Activated CD8-positive, alpha-beta memory T cell treated with anti-CD3 and anti-CD28 coated beads for 24 hours (primary cell): ENCODE data around the gene ITSN1.

Experiments
- DNase-seq: peaks from one replicate; pipeline ENCODE4 v3.0.0-alpha.2; 2020

ITSN1 gene

DNA sequence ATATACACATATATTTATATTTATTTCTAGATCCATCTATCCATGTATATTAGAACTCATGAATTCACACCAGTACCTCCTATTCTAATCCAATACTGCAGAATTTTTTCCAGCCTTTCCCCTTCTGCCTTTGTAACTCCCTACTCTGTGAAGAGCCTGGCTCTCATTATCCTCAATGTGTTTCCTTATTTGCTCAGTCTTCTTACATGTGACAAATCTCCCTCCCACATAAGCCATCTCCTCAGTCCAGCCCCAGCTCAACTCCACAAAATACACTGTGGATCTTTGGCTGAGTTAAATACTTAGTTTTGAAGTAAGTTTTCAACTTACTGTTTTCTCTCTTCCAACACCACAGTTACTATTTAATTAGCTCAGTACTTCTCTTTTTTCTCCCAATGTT lies 227.6 kb downstream of the ITSN1 start:
- no peak for DNase-seq

DNA sequence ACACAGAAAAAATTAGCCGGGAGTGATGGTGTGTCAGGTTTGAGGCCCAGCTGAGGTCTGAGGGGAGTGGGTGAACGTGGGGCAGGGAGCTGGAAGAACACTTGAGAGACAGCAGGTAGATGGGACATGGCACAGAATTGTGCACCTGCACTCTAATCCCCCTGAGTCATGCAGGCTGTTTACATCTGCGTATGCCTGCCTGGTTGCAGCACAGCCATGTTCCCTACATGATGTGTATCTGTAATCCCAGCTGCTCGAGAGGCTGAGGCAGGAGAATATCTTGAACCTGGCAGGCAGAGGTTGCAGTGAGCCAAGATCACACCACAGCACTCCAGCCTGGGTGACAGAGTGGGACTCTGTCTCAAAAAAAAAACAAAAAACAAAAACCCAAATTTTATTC lies 228.5 kb downstream of the ITSN1 start:
- no peak for DNase-seq

DNA sequence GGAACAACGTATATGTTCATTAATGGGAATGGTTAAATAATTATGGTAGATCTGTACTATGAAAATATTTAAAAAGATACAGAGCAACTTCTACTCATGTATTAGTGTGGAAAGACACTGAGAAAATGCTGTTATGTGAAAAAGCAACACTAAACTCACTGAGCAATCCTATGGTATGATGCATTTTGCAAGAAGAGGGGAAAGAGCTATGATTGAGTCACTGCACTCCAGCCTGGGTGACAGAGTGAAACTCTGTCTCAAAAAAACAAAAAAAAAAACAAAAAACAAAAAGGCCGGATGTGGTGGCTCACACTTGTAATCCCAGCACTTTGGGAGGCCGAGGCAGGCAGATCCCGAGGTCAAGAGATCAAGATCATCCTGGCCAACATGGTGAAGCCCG lies 228.9 kb downstream of the ITSN1 start:
- DNase-seq = no peak

DNA sequence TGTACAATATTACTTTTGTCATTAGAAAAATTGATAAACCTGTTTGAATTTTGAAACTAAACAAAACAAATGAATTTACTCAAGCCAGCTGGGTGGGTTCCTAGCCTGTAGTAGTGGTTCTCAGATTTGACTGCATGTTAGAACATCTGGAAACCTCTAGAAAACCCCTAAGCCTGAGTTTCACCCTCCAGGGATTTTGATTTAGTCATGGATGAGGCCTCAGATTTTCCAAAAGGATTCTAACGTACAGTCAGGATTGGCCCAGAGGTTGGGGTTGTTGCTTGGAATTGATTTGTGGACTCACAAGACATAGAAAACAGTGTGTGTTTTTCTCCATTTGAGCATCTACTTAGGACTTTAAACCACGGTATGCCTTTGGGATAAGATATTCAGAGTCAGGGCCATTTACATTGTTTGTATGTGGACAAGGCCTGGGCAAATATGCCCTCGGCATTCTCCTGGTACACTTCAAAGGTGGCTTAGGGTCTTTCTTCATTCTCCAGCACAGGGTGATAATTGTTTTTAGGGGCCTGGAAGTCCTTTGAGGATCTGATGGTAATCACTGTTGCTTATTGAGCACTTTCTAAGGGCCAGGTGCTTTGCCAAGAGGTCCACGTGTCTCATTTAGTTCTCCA lies 230.7 kb downstream of the ITSN1 start:
- DNase-seq = no peak

DNA sequence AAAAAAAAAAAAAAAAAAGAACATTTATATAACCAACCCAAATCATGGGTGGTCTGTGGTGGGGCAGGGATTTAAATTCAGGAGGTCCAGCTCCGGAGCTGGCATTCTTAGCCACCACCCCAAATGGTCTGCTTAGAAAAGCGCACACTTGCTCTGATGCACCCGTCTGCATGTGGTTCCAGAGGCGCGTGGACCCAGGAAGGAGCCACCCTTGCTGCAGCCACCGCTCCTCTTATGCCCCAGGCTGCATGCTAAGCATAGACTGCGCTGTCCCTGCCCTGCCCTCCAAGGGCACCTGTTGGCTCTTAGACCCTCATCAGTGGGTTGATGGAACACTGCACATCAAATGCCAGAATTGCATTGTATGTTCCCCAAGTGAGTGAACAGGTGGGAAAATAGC lies 231.9 kb downstream of the ITSN1 start:
- no peak for DNase-seq

DNA sequence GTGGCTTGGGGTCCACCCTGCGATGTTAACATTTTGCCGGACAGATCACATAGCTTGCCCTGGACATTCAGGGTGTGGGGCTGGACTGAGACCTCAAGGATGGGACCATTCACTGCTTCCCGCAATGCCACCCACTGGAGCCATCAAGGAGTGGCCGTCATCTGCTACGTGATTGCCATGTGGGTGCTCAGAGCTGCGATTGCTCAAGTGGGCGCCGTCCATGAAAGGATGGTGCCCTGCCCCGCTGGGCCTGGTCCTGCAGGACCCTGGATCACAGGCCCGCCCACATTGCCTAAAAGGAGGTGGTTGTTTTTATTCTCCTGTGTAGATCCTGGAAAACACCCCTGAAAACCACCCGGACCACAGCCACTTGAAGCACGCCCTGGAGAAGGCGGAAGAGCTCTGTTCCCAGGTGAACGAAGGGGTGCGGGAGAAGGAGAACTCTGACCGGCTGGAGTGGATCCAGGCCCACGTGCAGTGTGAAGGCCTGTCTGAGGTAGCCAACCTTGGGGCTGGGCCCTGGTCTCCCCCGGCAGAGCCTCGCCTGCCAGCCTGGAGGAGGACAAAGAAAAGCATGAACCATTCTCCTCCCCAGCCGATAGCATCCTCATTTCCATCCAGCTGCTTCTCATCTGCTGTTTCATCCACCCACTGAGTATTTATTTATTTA lies 232.9 kb downstream of the ITSN1 start:
- no peak for DNase-seq

- no peak for DNase-seq
Measured at GRCh38 chr21:33878824-33879223, 236.5 kb downstream of the ITSN1 start.

GRCh38 chr21:33880626-33881025 lies 238.3 kb downstream of the ITSN1 start:
- DNase-seq = no peak

- no peak for DNase-seq
Measured at GRCh38 chr21:33881689-33882440, 239.6 kb downstream of the ITSN1 start.

DNA sequence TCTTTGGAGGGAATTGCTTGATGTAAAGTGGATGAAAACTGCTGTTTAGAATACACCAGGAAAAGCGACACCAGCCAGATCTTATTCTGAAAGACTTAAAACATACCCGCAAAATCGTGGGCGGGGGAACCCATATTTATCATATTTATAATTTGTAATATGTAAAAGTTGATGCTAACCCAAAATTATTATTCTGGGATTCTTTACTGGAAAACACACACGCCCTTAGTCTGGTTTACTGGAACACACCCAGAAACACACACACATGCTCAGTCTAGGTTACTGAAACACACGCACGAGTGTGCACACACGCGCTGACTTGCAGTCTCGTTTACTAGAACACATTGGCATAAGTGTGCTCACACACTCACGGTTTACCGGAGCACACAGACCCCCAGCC lies 240.8 kb downstream of the ITSN1 start:
- no peak for DNase-seq

- no peak for DNase-seq
Measured at GRCh38 chr21:33884376-33885171, 242.3 kb downstream of the ITSN1 start.

DNA sequence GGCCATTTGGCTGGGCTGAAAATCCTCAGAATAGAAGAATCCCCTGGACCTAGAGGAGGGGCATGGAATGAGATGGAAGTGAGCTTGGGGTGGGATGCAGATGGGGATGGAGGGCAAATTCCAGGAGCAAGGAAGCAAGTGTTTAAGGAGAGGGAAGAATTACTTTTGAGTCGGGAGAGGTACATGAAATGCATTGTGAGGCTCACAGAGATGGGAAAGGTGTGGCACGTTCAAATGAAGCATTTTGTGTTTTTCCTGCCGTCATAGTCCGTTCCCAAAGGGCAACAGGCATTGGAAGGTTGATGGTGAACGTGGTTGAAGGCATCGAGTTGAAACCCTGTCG lies 242.8 kb downstream of the ITSN1 start:
- DNase-seq = no peak

- DNase-seq = no peak
Measured at GRCh38 chr21:33886321-33886720, 244.0 kb downstream of the ITSN1 start.

- DNase-seq = no peak
Measured at GRCh38 chr21:33890187-33890586, 247.9 kb downstream of the ITSN1 start.

DNA sequence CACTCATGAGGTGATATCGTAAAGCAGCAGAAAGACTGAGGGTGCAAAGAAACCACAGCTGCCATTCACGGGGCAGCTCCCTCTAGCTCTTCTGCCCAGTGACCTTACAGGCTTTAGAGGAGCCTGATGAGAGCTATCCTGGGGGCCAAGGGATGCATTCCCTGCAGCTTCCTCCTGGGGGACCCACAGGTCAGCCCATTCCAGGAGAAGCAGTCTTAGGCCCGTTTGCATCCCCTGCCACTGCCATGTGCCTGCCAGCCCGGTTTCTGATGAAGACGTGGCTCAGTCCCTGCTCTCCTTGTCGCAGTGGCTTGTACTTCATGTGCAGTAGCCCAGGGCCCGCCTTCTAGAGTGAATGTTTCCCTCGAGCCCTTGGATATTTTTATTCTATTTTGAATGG lies 250.6 kb downstream of the ITSN1 start:
- DNase-seq = no peak

DNA sequence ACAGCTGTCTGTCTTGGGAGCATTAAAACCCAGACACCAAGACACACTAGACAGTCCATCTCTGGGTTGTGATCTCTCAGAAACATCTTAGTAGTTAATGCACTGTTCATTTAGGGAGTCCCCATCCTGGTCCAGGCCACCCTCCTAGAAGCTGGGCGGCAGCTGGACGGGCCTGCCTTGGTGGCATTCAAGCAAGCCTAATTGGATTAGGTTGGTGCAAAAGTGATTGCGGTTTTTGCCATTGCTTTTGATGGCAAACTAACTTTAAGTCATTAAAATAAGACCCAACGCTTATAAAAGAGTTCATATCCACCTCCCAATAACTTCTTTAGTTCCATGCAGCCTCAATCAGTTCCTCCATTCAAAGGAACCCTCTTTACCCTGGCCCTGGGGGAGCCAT lies 251.6 kb downstream of the ITSN1 start:
- no peak for DNase-seq

DNA sequence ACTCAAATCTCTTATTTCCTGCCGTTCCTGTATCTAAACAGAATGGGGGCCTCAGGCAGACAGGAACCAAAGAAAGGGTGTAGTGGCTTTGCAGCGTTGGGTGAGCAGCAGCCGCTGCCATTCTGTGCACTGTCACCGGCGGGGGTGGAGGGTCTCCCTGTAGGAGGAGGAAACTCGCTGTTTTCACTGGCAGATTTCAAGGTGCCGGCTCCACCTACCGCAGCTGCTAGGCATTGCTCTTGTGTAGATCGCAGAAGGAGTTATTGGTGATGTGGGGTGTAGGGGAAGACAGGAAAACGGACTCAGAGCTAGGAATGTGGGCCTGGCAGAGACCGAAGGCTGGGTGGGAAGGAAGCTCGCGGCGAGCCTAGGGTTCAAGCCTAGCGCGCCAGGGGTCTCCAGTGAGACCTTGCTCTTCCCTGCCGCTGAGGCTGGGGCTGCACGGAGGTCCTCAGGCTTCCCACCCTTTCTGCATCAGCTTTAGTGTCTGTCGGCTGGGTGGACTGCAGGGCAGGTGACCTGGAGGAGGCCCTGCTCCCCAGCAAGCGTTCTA lies 252.5 kb downstream of the ITSN1 start:
- DNase-seq = peak; percentile 84

GRCh38 chr21:33895356-33895755 lies 253.1 kb downstream of the ITSN1 start:
- no peak for DNase-seq

DNA sequence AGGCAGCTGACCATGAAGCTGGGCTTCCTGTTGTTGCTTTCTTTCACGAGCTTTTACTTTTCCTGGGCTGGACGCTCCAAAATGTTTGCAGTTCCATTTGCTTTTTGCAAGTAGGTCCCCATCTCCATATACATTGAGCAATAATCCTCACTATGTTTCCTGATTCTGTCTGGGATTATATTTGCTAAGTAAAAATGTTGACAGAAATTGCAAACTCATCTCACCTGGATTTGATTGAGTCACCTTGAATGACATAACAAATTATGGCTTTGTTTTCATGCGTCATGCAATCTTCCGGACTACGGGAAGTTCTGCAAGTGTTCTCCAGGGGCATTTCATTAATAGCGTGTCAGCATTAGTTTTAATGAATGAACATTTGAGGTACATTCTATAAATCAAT lies 254.4 kb downstream of the ITSN1 start:
- DNase-seq = no peak

DNA sequence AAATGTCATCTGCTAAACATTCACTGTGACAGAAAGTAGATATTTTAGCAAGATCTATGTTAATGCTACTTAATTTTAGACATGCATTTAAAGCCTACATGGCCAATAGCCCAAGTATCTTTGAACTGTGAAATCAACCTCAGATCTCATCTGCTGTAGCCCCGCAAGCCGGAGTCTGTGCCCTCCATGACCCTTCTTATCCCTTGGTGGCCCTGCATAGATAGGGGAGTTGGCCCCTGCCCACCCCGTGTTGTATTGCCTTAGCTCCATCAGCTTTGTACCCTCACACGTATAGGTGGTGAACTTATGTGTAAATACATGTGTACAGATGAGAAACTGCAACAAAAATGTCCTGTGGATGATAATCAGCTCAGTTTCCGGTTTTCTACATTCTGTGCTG lies 254.8 kb downstream of the ITSN1 start:
- DNase-seq = no peak

- no peak for DNase-seq
Measured at GRCh38 chr21:33897739-33898138, 255.4 kb downstream of the ITSN1 start.

DNA sequence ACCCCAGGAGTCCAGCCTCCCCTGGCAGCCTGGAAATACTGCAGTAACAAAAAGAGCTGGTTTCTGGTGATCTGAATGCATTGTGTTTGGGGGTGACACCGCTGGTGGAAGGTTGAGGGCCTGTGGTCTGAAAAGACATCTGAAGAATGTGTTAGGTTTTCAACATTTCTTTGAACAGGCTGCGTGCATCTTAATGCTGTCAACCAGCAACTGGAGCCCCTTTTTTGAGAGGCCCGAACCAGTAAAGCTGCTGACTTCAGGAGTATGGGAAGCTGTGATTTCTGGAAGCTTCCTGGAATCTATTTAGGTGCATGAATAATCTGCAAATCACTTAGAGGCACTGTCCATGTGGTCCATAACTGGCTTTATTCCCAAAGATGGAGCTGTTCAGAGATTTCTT lies 256.3 kb downstream of the ITSN1 start:
- no peak for DNase-seq

- DNase-seq = no peak
Measured at GRCh38 chr21:33899199-33899598, 256.9 kb downstream of the ITSN1 start.
